Measurements from ENCODE around the gene SUGP2. TPM values are rescaled to one million over a fixed set of nuclear protein-coding genes. Genes with fewer than 3 reads are reported as not detected.
"Not testable (repeated sequence)": the region's sequence is repeated elsewhere in the genome, so short reads cannot be mapped to it uniquely, and the experiment has no call there.

The SUGP2 gene
- total RNA-seq, 1 donor from 2014 or later, result 35.4 TPM

GRCh38 chr19:18960370-18960769 lies 72.9 kb downstream of the SUGP2 start:
- DNase-seq (ENCODE audit: low spot score) (no peak), ATAC-seq (no peak)

DNA sequence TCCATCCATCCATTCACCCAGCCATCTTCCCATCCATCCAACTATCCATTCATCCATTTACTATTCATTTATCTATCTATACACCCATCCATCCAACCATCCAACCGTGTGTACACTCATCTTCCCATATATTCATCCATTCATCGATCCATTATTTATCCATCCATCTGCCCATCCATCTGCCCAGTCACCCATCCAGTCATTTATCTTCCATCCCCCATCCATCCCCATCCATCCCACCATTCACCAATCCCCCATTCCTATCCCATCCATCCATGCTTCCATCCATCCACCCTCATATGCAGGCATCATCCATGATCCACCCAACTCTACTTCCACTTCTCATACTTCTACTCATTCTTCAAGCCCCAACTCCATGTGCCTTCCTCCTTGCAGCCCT lies 78.3 kb downstream of the SUGP2 start:
- DNase-seq (ENCODE audit: low spot score) (no peak), ATAC-seq (no peak)

- ATAC-seq, result no peak
- no peak for DNase-seq (ENCODE audit: low spot score)
Observed at GRCh38 chr19:18954094-18954493, 79.2 kb downstream of the SUGP2 start.

- not testable (repeated sequence) for DNase-seq (ENCODE audit: low spot score); ATAC-seq
Observed at GRCh38 chr19:18952364-18953003, 80.8 kb downstream of the SUGP2 start.

GRCh38 chr19:18951721-18952281 lies 81.5 kb downstream of the SUGP2 start:
- ATAC-seq (no peak), DNase-seq (ENCODE audit: low spot score) (no peak)

DNA sequence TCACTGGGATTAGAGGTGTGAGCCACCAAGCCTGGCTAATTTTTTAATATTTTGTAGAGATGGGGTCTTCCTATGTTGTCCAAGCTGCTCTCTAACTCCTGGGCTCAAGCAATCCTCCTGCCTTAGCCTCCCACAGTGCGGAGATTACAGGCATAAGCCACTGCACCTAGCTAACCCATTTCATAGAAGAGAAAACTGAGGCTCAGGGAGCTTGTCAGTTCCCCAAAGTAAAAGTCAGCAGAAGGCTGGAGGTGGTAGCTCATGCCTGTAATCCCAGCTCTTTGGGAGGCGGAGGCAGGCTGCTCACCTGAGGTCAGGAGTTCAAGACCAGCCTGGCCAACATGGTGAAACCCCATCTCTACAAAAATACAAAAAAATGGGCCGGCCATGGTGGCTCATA lies 83.5 kb downstream of the SUGP2 start:
- ATAC-seq (no peak), DNase-seq (ENCODE audit: low spot score) (no peak)

- ATAC-seq (no peak), DNase-seq (ENCODE audit: low spot score) (no peak)
Observed at GRCh38 chr19:18948976-18949356, 84.4 kb downstream of the SUGP2 start.

DNA sequence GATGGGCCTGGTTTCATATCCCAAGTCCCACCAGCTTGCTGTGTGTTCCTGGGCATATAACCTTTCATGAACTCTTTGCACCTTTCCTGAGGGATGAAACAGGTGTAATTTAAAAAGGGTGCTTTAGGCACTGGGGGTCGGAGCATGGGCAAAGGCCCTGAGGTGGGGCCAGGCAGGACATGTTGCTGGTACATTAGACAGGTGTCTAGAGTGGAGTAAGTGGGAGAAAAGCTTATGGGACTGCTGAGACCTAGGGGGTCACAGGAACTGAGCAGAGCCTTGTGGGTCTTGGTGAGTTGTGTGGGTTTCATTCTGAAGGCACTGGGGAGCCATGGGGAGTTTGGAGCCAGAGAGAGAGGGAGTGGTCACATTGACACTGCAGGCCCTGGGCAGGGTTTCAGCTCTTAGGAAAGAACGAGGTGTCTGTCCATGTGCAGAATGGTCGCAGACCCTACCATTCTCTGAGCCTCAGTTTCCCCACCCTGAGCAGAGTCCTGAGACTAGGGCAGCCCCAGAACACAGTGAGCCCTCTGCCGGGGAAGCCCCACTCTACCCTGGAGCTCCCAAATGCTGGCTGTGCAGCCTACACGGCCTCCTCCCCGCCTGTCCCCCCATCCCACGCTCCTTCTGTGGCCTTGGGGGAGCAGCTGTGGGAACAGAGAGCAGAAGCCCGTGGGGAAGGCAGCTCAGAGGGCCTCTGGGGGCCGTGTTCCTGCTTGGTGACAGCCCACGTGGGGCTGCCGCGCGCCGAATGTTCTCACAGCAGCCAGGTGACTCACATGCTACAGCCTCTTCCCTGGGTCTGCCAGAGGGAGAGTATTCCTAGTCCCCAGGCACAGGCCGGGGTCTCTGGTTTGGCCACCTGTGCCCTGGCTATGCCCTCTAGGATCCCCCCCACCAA lies 85.0 kb downstream of the SUGP2 start:
- ATAC-seq (no peak), DNase-seq (ENCODE audit: low spot score) (no peak)

GRCh38 chr19:18946918-18947317 lies 86.4 kb downstream of the SUGP2 start:
- no peak for DNase-seq (ENCODE audit: low spot score)
- no peak for ATAC-seq

DNA sequence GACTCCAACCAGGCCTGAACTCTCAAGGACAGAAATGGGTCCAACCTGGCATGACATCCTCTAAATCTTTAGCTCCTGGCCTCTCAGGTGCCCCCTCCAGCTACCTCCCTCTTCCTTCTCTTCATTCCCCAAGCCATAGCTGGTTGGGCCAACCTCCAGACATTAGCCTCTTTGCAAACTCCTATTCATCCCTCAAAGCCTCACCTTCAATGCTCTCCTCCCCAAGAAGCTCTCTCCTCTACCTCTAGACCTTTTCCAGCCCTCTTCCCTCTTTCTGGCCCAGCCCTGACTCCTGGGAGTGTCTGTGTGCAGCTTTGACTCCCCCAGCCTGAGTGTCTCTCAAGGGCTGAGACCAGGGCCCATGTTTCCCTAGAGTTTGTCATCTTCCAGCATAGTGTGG lies 87.0 kb downstream of the SUGP2 start:
- no peak for ATAC-seq

DNA sequence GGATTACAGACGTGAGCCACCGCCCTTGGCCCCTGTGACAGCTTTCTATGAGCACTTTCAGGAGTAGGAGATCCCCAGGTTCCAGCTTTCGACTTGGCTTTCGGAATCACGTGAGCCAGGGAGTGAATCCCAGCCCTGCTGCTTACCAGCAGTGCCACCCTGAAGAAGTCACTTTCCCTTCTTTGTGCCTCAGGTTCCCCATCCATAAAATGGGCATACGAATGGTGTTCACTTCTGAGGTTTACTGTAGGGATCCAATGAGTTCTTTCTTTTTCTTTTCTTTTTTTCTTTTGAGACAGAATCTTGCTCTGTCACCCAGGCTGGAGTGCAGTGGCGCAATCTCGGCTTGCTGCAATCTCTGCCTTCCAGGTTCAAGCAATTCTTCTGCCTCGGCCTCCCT lies 88.0 kb downstream of the SUGP2 start:
- DNase-seq (ENCODE audit: low spot score) (no peak), ATAC-seq (no peak)

More for the DNA sequence above, 87.0 kb downstream of the SUGP2 start:
- DNase-seq (ENCODE audit: low spot score), result no peak

GRCh38 chr19:18943465-18943864 lies 89.9 kb downstream of the SUGP2 start:
- DNase-seq (ENCODE audit: low spot score) (no peak), ATAC-seq (no peak)

DNA sequence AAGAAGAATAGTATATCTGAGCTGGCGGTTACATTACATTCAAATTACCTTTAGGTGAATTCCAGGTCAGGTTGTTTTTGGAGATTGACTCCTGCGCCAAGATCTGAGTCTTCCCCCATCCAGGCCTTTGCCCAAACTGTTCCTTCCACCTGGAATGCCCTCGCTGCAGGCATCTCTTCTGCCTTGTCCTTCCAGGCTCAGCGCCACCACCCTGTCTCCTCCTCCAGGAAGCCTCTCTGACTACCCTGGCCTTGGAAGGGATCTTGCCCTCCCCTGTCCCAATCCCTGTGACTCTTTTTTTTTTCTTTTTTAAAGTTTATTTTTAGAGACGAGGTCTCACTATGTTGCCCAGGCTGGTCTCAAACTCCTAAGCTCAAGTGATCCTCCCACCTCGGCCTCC lies 90.6 kb downstream of the SUGP2 start:
- ATAC-seq, result no peak

DNA sequence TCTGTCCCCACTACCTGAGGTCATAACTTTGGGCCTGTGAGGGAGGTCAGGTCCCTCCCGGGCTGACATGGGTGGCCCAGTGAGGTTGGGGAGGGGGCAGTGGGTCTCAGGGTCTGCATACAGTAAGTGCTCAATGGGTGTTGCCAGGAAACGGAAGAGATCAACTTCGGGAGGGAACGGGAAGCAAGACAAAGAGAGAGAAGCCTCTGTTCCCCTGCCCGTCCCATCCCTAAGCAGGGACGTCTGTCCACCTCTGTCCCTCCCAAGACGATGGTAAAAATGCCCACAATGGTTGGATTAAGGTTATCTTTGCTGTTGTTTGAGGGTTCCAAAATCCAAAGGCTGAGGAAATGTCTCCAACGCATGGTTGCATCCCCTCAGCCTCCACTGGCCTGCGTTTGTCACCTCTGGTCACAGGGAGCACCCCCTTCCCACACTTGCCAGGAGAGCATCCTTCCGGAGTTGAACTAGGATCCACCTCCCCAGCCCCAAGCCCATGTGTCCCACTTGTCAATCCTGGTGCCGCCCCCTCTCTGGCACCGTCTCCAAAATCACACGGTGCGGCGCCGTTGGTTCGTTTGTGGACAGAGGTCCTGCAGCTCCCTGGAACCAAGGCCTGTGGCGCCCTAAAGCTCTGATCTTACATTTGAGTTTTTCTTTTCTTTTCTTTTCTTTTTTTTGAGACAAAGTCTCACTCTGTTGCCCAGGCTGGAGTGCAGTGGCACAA lies 91.5 kb downstream of the SUGP2 start:
- DNase-seq (ENCODE audit: low spot score) (no peak), ATAC-seq (no peak)

More for the DNA sequence above, 90.6 kb downstream of the SUGP2 start:
- no peak for DNase-seq (ENCODE audit: low spot score)

Other genes with a start within 250 kb of the SUGP2 start
- gene COMP, start 242.2 kb downstream of the SUGP2 start, total RNA-seq, result not detected
- 43.5 TPM for gene UPF1, start 201.6 kb downstream of the SUGP2 start, total RNA-seq
- 0.08 TPM for gene CERS1, start 137.4 kb downstream of the SUGP2 start, total RNA-seq
- gene COPE, start 114.1 kb downstream of the SUGP2 start, total RNA-seq, result 113 TPM
- 18.9 TPM for gene DDX49, start 113.8 kb downstream of the SUGP2 start, total RNA-seq
- 2.8 TPM for gene HOMER3, start 92.3 kb downstream of the SUGP2 start, total RNA-seq
- gene ARMC6, start 86 bp upstream of the SUGP2 start, total RNA-seq, result 50.9 TPM
- 77.8 TPM for gene SLC25A42, start 30.5 kb upstream of the SUGP2 start, total RNA-seq
- 24.9 TPM for gene TMEM161A, start 105.0 kb upstream of the SUGP2 start, total RNA-seq
- 2.8 TPM for gene MEF2B, start 136.7 kb upstream of the SUGP2 start, total RNA-seq
- 13.3 TPM for gene BORCS8, start 158.6 kb upstream of the SUGP2 start, total RNA-seq
- gene RFXANK, start 158.7 kb upstream of the SUGP2 start, total RNA-seq, result 20.8 TPM
- 3.5 TPM for gene NR2C2AP, start 169.9 kb upstream of the SUGP2 start, total RNA-seq
- gene NCAN, start 178.4 kb upstream of the SUGP2 start, total RNA-seq, result 0.20 TPM
- gene TM6SF2, start 239.8 kb upstream of the SUGP2 start, total RNA-seq, result 73.3 TPM